NCI-H128 (cell line): ENCODE results near the gene LAMC3.
"Not testable (repeated sequence)": the region's sequence is repeated elsewhere in the genome, so short reads cannot be mapped to it uniquely, and the experiment has no call there.

Experiments
- DNase-seq: peaks from one replicate; lab custom pipeline; 2025; ENCODE audit not compliant: unreplicated experiment; lab: John Stamatoyannopoulos, UW

The LAMC3 gene

GRCh38 chr9:131096269-131097125, 87.5 kb downstream of the LAMC3 start, which contains the start of gene AIF1L:
AIF1L (plus strand) TSS chr9:131096531; CDS start chr9:131096630, 99 bp downstream.
- peak; percentile 55 for DNase-seq

- no peak for DNase-seq
These were observed 88.4 kb downstream of the LAMC3 start for GRCh38 chr9:131097126-131097947.

GRCh38 chr9:131097948-131098278, 88.9 kb downstream of the LAMC3 start:
- DNase-seq: no peak

- no peak for DNase-seq
These were observed 89.6 kb downstream of the LAMC3 start for GRCh38 chr9:131098391-131099101.

GRCh38 chr9:131099102-131099606, 90.2 kb downstream of the LAMC3 start:
- DNase-seq: no peak

- not testable (repeated sequence) for DNase-seq
These were observed 90.9 kb downstream of the LAMC3 start for GRCh38 chr9:131099845-131100244.

- no peak for DNase-seq
These were observed 91.5 kb downstream of the LAMC3 start for GRCh38 chr9:131100445-131100844.

- no peak for DNase-seq
These were observed 92.4 kb downstream of the LAMC3 start for GRCh38 chr9:131101207-131101964.

- DNase-seq: no peak
These were observed 94.0 kb downstream of the LAMC3 start for GRCh38 chr9:131103024-131103423.

- no peak for DNase-seq
These were observed 94.6 kb downstream of the LAMC3 start for GRCh38 chr9:131103535-131103934.

GRCh38 chr9:131104016-131104740, 95.2 kb downstream of the LAMC3 start:
- no peak for DNase-seq

GRCh38 chr9:131105952-131106351, 97.0 kb downstream of the LAMC3 start:
- no peak for DNase-seq

GRCh38 chr9:131107760-131108159, 98.8 kb downstream of the LAMC3 start:
- no peak for DNase-seq

- DNase-seq: no peak
These were observed 102.3 kb downstream of the LAMC3 start for GRCh38 chr9:131111186-131111853.

- DNase-seq: no peak
These were observed 102.9 kb downstream of the LAMC3 start for GRCh38 chr9:131111854-131112311.

GRCh38 chr9:131112374-131113154, 103.6 kb downstream of the LAMC3 start:
- DNase-seq: no peak

- DNase-seq: no peak
These were observed 104.7 kb downstream of the LAMC3 start for GRCh38 chr9:131113655-131114054.

GRCh38 chr9:131114084-131114535, 105.1 kb downstream of the LAMC3 start:
- no peak for DNase-seq
